CMK (cell line): ENCODE measurements around the gene ZNF432.
"Not testable (repeated sequence)": the region's sequence is repeated elsewhere in the genome, so short reads cannot be mapped to it uniquely, and the experiment has no call there.

Source experiments
- DNase-seq: peaks from one replicate; pipeline ENCODE4 v3.0.0-alpha.2; 2010; ENCODE audit warnings: low read depth

ZNF432 gene

GRCh38 chr19:52048555-52049501, at the start of gene ZNF432:
ZNF432 (minus strand) TSS chr19:52048838; CDS start chr19:52046868, 1,970 bp downstream.
- DNase-seq, result peak; percentile 54

GRCh38 chr19:52096416-52096815, 47.8 kb upstream of the ZNF432 start:
- not testable (repeated sequence) for DNase-seq

GRCh38 chr19:52095172-52096014, 46.8 kb upstream of the ZNF432 start, which contains the start of gene ZNF841:
ZNF841 (minus strand) TSS chr19:52095765; CDS start chr19:52084801, 10,964 bp downstream.
- peak; percentile 78 for DNase-seq

- DNase-seq, result no peak
Observed at GRCh38 chr19:52094526-52095130, 46.0 kb upstream of the ZNF432 start.

- no peak for DNase-seq
Observed at GRCh38 chr19:52086481-52086880, 37.8 kb upstream of the ZNF432 start.

- no peak for DNase-seq
Observed at GRCh38 chr19:52070496-52070895, 21.9 kb upstream of the ZNF432 start.

GRCh38 chr19:52069653-52070052, 21.0 kb upstream of the ZNF432 start:
- DNase-seq, result no peak

GRCh38 chr19:52066258-52066863, 17.7 kb upstream of the ZNF432 start:
- DNase-seq, result no peak

- DNase-seq, result no peak
Observed at GRCh38 chr19:52065399-52065798, 16.8 kb upstream of the ZNF432 start.

GRCh38 chr19:52056480-52056879, 7.8 kb upstream of the ZNF432 start:
- not testable (repeated sequence) for DNase-seq

- DNase-seq, result not testable (repeated sequence)
Observed at GRCh38 chr19:52051736-52052135, 3.1 kb upstream of the ZNF432 start.

GRCh38 chr19:52039169-52039568, 9.5 kb downstream of the ZNF432 start:
- no peak for DNase-seq

GRCh38 chr19:52034051-52034728, 14.4 kb downstream of the ZNF432 start:
- no peak for DNase-seq

GRCh38 chr19:52028780-52029123, 19.9 kb downstream of the ZNF432 start:
- no peak for DNase-seq

GRCh38 chr19:52028027-52028779, 20.4 kb downstream of the ZNF432 start, which contains the start of gene ZNF614:
ZNF614 (minus strand) TSS chr19:52028379; CDS start chr19:52025745, 2,634 bp downstream.
- peak; percentile 70 for DNase-seq

- not testable (repeated sequence) for DNase-seq
Observed at GRCh38 chr19:52026255-52026990, 22.2 kb downstream of the ZNF432 start.

- DNase-seq, result not testable (repeated sequence)
Observed at GRCh38 chr19:52024478-52024877, 24.2 kb downstream of the ZNF432 start.

- no peak for DNase-seq
Observed at GRCh38 chr19:52022193-52022592, 26.4 kb downstream of the ZNF432 start.

- DNase-seq, result no peak
Observed at GRCh38 chr19:52020506-52020905, 28.1 kb downstream of the ZNF432 start.

- DNase-seq, result no peak
Observed at GRCh38 chr19:52010674-52011073, 38.0 kb downstream of the ZNF432 start.
